Neural cell (in vitro differentiated cells): ENCODE measurements around the gene FILIP1L. TPM values are rescaled to one million over a fixed set of nuclear protein-coding genes. Genes with fewer than 3 reads are reported as not detected.

Source experiments
- H2AFZ ChIP-seq: fragments of 200-600, 300-800 bp; sonication (generic), shearing (Covaris generic); 2 replicates; pipeline ENCODE4 v1.6.0; 2014; ENCODE audit warnings: low read depth, mild to moderate bottlenecking, antibody characterized with exemption, low read length, moderate library complexity
- H3F3A ChIP-seq: fragments of 200-600 bp; shearing (Covaris generic); 2 replicates; pipeline ENCODE4 v1.6.1; 2016; ENCODE audit warnings: mild to moderate bottlenecking, moderate library complexity, mixed read lengths, antibody characterized with exemption, low read length; ENCODE audit not compliant: insufficient read depth, poor library complexity, severe bottlenecking
- H3K27ac ChIP-seq: fragments of 200-600, 300-800 bp; sonication (generic), shearing (Covaris generic); 2 replicates; pipeline ENCODE4 v1.5.1; 2014; ENCODE audit warnings: mild to moderate bottlenecking, low read length, moderate library complexity
- H3K27me3 ChIP-seq: fragments of 300-800, 200-600 bp; sonication (generic), shearing (Covaris generic); 2 replicates; pipeline ENCODE4 v1.6.0; 2014; ENCODE audit warnings: mild to moderate bottlenecking, low read depth, low read length, moderate library complexity; ENCODE audit not compliant: insufficient read depth
- H3K36me3 ChIP-seq: fragments of 300-800, 200-600 bp; sonication (generic), shearing (Covaris generic); 2 replicates; pipeline ENCODE4 v1.5.1; 2014; ENCODE audit warnings: mild to moderate bottlenecking, antibody characterized with exemption, low read length, moderate library complexity; ENCODE audit not compliant: insufficient read depth
- H3K4me2 ChIP-seq: fragments of 300-800, 200-600 bp; sonication (generic), shearing (Covaris generic); 2 replicates; pipeline ENCODE4 v1.6.0; 2014; ENCODE audit warnings: mild to moderate bottlenecking, low read length
- H3K4me3 ChIP-seq: fragments of 300-800, 200-600 bp; sonication (generic), shearing (Covaris generic); 2 replicates; pipeline ENCODE4 v1.5.1; 2014; ENCODE audit warnings: mild to moderate bottlenecking, low read length, moderate library complexity
- H3K79me2 ChIP-seq: fragments of 200-600 bp; shearing (Covaris generic); replicated peaks from 2 replicates; pipeline ENCODE4 v1.6.0; 2014; ENCODE audit warnings: mild to moderate bottlenecking, low read length, moderate library complexity; ENCODE audit not compliant: insufficient read depth
- H3K9ac ChIP-seq: fragments of 300-800, 200-600 bp; sonication (generic), shearing (Covaris generic); 2 replicates; pipeline ENCODE4 v1.6.1; 2016; ENCODE audit warnings: mild to moderate bottlenecking, low read length, mixed read lengths
- H3K9me2 ChIP-seq: fragments of 200-600 bp; shearing (Covaris generic); 2 replicates; pipeline ENCODE4 v1.6.1; 2016; ENCODE audit warnings: mild to moderate bottlenecking, low read length, mixed read lengths; ENCODE audit not compliant: insufficient read depth
- H3K9me3 ChIP-seq: fragments of 200-600, 300-800 bp; sonication (generic), shearing (Covaris generic); 2 replicates; pipeline ENCODE4 v1.6.1; 2016; ENCODE audit warnings: mild to moderate bottlenecking, mixed run types, low read length, moderate library complexity, mixed read lengths
- H4K20me1 ChIP-seq: fragments of 200-600 bp; shearing (Covaris generic); 2 replicates; pipeline ENCODE4 v1.6.1; 2016; ENCODE audit warnings: mild to moderate bottlenecking, mixed run types; ENCODE audit not compliant: insufficient read depth
- EP300 ChIP-seq: fragments of 450-650 bp; conservative IDR thresholded peaks from 2 replicates; pipeline ENCODE4 v1.6.1; 2014; ENCODE audit warnings: antibody characterized with exemption, mild to moderate bottlenecking, moderate library complexity; ENCODE audit not compliant: poor library complexity, severe bottlenecking
- EZH2 ChIP-seq: fragments of 200-600, 300-800 bp; shearing (Covaris generic), sonication (generic); IDR thresholded peaks from 2 replicates; pipeline ENCODE4 v1.6.1; 2014; ENCODE audit warnings: antibody characterized with exemption, low read length, borderline replicate concordance, mild to moderate bottlenecking; ENCODE audit not compliant: insufficient read depth, poor library complexity, severe bottlenecking
- MXI1 ChIP-seq: fragments of 450-650 bp; conservative IDR thresholded peaks from 2 replicates; pipeline ENCODE4 v1.6.1; 2014; ENCODE audit warnings: antibody characterized with exemption, mild to moderate bottlenecking; ENCODE audit not compliant: poor library complexity, severe bottlenecking
- POLR2AphosphoS5 ChIP-seq: IDR thresholded peaks from 2 replicates; pipeline ENCODE4 v1.6.1; 2012
- RAD21 ChIP-seq: fragments of 450-650 bp; conservative IDR thresholded peaks from 2 replicates; pipeline ENCODE4 v1.6.1; 2014; ENCODE audit warnings: antibody characterized with exemption, mild to moderate bottlenecking, moderate library complexity
- REST ChIP-seq: IDR thresholded peaks from 2 replicates; pipeline ENCODE4 v1.6.1; 2012; ENCODE audit warnings: borderline replicate concordance
- TAF1 ChIP-seq: IDR thresholded peaks from 2 replicates; pipeline ENCODE4 v1.6.1; 2012; ENCODE audit warnings: low read depth
- polyA plus RNA-seq: library from polyadenylated mRNA; depleted of rRNA; stranded (reverse); fragments of >200 nt; gene quantifications from 2 replicates; pipeline ENCODE4 v1.2.3, GENCODE V29; 2014
- TF ChIP-seq, protein P1 (sequence below): fragments of 450-650 bp; IDR thresholded peaks from 2 replicates; pipeline ENCODE4 v1.5.1; 2014; ENCODE audit warnings: antibody characterized with exemption, mild to moderate bottlenecking, moderate library complexity; ENCODE audit not compliant: poor library complexity, severe bottlenecking

Gene FILIP1L
- polyA plus RNA-seq, 1 donor from 2014 or later: 0.27 TPM

DNA sequence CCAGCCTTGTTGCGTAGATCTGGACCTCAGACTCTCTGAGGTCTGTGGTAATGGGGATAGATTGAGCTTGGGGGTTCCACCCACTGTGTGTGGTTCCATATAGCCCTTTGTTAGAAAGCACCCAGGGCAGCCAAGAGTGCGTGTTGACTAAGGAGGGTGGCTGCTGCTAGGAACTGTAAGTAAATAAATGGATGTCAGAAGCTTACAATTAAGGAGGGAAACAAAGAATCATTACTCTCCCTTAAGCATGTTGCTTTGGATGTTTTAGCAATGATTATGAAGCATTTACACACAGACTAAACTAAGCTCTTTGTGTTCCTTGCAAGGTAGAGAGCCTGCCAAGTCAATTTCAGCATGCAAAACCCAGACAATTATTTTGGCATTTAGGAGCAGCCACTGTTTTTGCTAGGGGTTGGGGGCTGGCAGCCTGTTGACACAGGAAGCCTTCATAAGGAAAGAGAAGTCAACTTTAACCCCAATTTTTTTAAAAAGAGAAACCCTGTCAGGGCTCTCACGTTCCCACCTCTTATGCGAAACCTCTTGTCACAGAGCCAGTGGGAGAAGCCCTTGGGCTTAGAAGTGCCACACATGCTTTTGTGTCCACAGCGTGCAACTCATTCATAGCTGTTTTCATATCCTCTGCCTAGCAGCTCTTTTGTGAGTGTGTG lies 168.8 kb downstream of the FILIP1L start:
- no peaks in the 10 kb centered on the region for H3K36me3 ChIP-seq

DNA sequence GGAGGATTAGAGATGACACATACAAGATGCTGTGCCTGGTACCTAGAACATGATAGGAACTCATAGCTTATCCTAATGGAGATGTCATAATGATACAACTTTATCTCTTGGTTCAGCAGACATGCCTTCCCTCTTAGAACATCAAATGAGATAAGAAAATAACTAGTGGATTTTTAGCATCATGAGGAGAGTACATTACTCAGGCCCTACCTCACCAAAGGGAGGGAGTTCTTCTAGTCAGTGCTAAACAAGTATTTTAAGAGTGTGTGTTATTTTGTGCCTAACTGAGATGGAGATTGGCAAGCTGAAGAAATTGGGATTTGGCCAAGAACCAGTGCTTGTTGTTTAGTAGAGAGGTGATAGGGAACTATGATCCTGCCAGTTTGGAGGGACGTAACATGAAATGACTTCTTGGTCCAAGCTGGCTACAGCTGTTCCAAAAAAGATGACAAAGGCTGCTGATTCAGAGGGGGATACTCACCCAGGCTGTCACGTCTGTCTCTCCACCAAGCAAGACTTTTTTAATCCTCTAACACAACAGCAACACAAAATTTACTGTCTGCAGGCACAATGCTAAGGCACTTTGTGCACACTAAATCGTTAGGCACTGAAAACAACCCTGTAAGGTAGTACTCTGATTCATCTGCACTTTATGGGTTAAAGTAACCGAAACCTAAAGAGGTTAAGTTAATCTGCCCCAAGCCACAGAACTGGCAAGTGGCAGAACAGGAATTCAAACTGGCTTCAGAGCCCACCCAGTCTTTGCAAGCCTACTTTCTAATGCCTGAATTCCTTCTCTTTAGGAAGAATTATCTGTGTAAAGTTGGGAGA lies 170.2 kb downstream of the FILIP1L start:
- H3F3A ChIP-seq: no peaks in the 10 kb centered on the region
- H4K20me1 ChIP-seq: no peaks in the 10 kb centered on the region
- no peak overlapping the region for H3K4me2 ChIP-seq
- no peaks in the 10 kb centered on the region for H3K9me2 ChIP-seq
- H3K9me3 ChIP-seq: no peaks in the 10 kb centered on the region
- H3K27me3 ChIP-seq: no peaks in the 10 kb centered on the region
- TF ChIP-seq EZH2: no peak
- no peak for TF ChIP-seq REST
- TF ChIP-seq EP300: no peak
- no peak overlapping the region for H2AFZ ChIP-seq
- H3K9ac ChIP-seq: no peak overlapping the region
- no peaks in the 10 kb centered on the region for H3K36me3 ChIP-seq
- H3K79me2 ChIP-seq: no peaks in the 10 kb centered on the region
- H3K4me3 ChIP-seq: no peak overlapping the region
- H3K27ac ChIP-seq: no peak overlapping the region

More for the DNA sequence above, 168.8 kb downstream of the FILIP1L start:
- no peaks in the 10 kb centered on the region for H3K79me2 ChIP-seq
- no peaks in the 10 kb centered on the region for H3F3A ChIP-seq
- no peaks in the 10 kb centered on the region for H3K9me3 ChIP-seq
- no peak overlapping the region for H3K4me2 ChIP-seq
- H3K27me3 ChIP-seq: no peaks in the 10 kb centered on the region
- H3K9me2 ChIP-seq: no peaks in the 10 kb centered on the region
- H4K20me1 ChIP-seq: no peaks in the 10 kb centered on the region
- H2AFZ ChIP-seq: no peak overlapping the region
- TF ChIP-seq EP300: no peak
- TF ChIP-seq, protein P1, sequence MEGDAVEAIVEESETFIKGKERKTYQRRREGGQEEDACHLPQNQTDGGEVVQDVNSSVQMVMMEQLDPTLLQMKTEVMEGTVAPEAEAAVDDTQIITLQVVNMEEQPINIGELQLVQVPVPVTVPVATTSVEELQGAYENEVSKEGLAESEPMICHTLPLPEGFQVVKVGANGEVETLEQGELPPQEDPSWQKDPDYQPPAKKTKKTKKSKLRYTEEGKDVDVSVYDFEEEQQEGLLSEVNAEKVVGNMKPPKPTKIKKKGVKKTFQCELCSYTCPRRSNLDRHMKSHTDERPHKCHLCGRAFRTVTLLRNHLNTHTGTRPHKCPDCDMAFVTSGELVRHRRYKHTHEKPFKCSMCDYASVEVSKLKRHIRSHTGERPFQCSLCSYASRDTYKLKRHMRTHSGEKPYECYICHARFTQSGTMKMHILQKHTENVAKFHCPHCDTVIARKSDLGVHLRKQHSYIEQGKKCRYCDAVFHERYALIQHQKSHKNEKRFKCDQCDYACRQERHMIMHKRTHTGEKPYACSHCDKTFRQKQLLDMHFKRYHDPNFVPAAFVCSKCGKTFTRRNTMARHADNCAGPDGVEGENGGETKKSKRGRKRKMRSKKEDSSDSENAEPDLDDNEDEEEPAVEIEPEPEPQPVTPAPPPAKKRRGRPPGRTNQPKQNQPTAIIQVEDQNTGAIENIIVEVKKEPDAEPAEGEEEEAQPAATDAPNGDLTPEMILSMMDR: no peak
- H3K4me3 ChIP-seq: no peak overlapping the region
- no peak overlapping the region for H3K27ac ChIP-seq
- H3K9ac ChIP-seq: no peak overlapping the region

DNA sequence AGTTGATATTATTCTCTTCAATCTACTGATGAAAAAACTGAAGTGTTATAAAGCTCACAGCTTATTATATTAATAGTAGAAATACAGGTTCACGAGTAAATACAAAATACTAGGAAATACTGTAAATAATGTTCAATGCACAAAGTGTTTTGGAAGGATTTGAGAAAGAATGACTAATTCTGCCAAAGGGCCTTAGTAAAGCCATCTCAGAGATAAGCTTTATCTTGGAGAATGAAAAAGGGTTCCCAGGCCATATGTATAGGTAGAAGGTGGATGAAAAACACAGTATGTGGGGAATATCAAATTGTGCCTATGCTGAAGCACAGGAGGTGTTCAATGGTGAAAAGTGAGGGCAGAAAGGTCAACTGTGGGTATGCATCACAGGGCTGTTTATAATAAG lies 173.1 kb downstream of the FILIP1L start:
- Histone ChIP-seq H3K27ac (no peak overlapping the region), H3K9ac (no peak overlapping the region), H3K27me3 (no peaks in the 10 kb centered on the region), H2AFZ (no peak overlapping the region), H3K9me2 (no peaks in the 10 kb centered on the region), H3K36me3 (no peaks in the 10 kb centered on the region), H3K4me3 (no peak overlapping the region), H4K20me1 (no peaks in the 10 kb centered on the region), H3K4me2 (no peak overlapping the region), H3K79me2 (no peaks in the 10 kb centered on the region), H3F3A (no peaks in the 10 kb centered on the region), H3K9me3 (no peaks in the 10 kb centered on the region)
- TF ChIP-seq EZH2 (no peak), RAD21 (no peak), MXI1 (no peak), EP300 (no peak), REST (no peak), TAF1 (no peak), POLR2AphosphoS5 (no peak)
- TF ChIP-seq, protein P1: no peak
